C4-2B (cell line): ENCODE data around the gene GLUD1.

Experiments used
- H3K27ac ChIP-seq: fragments of 450-650 bp; 2 replicates; pipeline ENCODE4 v1.5.1; 2017
- CTCF ChIP-seq: fragments of 450-650 bp; conservative IDR thresholded peaks from 2 replicates; pipeline ENCODE4 v1.5.1; 2017; ENCODE audit warnings: mild to moderate bottlenecking
- ZFX ChIP-seq: fragments of 450-650 bp; IDR thresholded peaks from 2 replicates; pipeline ENCODE4 v1.6.1; 2017

The GLUD1 gene

GRCh38 chr10:87101996-87102395 lies 7.4 kb upstream of the GLUD1 start:
- TF ChIP-seq CTCF (no peak), ZFX (no peak)
- H3K27ac ChIP-seq: no peak overlapping the region

DNA sequence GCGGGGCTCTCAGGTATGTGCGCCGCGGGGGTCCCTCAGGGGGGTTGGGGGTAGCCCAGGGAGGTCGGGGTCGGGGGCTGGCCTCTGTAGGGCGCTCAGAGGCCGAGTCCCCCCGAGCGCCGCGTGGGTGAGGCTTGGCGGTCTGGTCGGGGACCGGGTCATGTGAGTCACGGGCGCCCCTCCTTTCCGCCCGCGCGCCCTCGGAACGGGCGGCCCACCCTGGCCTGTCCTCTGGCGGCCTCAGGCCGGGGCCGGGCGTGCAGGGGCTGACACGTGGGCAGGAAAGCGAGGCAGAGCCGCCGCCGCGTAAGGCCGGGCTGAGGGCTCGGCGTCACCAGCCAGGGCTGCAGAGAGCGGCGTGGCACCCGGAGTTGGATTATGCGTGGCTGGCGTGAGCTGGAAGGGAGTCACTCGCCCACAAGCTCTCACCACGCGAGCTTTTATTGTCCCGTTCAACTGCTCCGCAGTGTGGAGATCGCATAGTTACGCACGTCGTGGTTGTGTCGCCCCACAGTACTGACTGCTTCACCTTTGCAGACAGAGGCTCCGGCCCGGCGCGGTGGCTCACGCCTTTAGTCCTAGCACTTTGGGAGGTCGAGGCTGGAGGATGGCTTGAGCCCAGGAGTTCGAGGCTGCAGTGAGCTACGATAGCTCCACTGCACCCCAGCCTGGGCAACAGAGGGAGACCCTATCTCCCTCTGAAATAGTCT lies 748 bp upstream of the GLUD1 start:
- TF ChIP-seq ZFX (peak; percentile 59), CTCF (no peak)
- peak overlapping the region; percentile 94 for H3K27ac ChIP-seq

GRCh38 chr10:87093632-87094372 lies 841 bp downstream of the GLUD1 start:
- TF ChIP-seq CTCF (no peak), ZFX (peak; percentile 52; the same call in 1 of the 2 replicates)
- peak overlapping the region; percentile 94 for H3K27ac ChIP-seq

DNA sequence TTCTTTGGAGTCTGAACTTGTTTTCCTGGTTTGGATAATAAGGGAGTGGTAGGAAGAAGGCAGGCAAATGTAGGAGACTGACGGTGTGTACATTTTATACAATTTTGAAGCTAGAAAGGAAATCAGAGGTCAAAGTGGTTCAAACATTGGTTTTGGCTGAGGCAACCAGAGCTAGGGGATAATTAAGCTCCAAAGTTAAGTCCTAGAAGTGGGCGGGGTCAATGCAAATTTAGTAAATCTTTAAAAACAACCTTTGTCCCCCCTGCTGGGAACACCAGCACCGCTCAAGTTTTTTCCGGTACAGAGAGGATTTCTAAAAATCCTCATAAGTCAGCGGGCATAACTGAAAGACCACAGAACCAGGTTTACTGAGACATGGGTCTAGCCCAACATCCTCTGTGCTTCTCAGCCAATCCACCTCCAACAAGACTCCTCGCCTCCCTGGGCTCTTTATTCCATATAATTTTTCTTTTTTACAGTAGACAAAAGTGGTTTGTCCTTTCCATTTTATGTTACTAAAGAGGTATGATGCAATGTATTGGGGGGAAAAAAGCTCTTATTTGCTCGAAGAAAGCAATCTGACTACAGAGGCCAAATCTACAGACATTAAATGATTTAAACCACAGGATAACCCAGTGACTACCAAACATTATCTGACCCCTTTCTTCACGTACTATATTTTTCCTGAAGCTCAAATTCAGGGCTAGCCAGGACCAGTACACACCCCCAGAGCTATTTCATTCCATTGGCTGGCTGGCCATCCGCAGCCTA lies 1.6 kb downstream of the GLUD1 start:
- peak overlapping the region; percentile 94 for H3K27ac ChIP-seq
- TF ChIP-seq CTCF (no peak), ZFX (no peak)

DNA sequence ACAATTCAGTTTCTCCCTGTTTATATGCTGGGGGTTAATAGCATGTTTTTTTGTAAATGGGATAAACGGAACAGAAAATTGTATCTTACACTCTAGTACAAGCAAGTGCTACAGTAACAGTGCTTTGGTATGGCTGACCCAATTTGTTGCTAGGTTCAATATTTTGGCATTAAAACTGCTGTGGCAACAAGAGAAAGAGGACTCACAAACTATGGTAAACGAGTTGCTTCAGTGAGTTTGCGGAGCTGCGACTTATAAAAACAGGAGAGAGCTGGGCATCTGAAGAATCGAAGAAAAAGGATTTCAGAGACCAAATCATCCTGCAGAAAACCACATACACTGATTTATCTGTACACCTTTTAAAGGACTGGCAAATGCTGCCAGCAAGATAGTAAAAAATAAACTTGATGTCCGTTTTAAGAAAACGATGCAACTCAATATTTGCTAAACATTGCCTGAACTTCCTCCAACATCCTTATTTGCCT lies 2.2 kb downstream of the GLUD1 start:
- peak overlapping the region; percentile 94; the same call in 1 of the 2 replicates for H3K27ac ChIP-seq
- TF ChIP-seq ZFX (no peak), CTCF (no peak)

DNA sequence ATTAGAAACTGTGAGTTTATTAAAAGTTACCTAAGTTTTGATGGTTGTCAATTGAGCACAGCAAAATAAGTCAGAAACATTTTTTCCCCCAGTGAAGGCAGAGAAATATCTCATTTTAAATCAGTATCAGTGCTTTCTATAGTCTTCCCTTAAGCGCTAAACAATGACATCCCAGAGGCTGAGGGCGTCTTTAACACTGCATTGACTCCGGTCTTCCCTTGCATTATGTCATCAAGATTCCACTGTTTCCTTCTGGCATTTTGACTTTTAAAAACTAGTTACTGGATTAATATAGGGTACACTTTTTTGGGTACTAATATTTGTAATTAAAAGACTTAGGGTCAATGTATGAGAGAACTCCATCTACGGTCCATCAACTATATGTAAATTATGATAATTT lies 3.9 kb downstream of the GLUD1 start:
- TF ChIP-seq CTCF: no peak
- no peak for TF ChIP-seq ZFX
- no peak overlapping the region for H3K27ac ChIP-seq
